Gastrocnemius medialis (tissue), 4 donors: Measurements from ENCODE around the gene PRDX1. TPM values are rescaled to one million over a fixed set of nuclear protein-coding genes. Genes with fewer than 3 reads are reported as not detected.
"Not testable (repeated sequence)": the region's sequence is repeated elsewhere in the genome, so short reads cannot be mapped to it uniquely, and the experiment has no call there.

ENCODE experiments used
- ATAC-seq, 2 donors: fragments of 150-250 bp; one replicate each; pipeline ENCODE4 v1.9.1; 2016
- DNase-seq, 2 donors: peaks; one replicate each; pipeline ENCODE4 v3.0.0-alpha.2; 2019
- H3K27ac ChIP-seq, 4 donors: fragments of 200-600 bp; sonication (generic); 1 replicate in 1 of 4; 2 replicates in 3 of 4; pipeline ENCODE4 v1.5.1; 2016 to 2018; ENCODE audit warnings: mild to moderate bottlenecking in 2 of 4, moderate library complexity in 1 of 4
- H3K27me3 ChIP-seq, 3 donors: fragments of 200-600 bp; sonication (generic) in 2 of 3; 1 replicate in 1 of 3; 2 replicates in 2 of 3; pipeline versions ENCODE4 v1.5.1 to v1.6.0; 2016 to 2019; ENCODE audit warnings: mild to moderate bottlenecking in 1 of 3, moderate library complexity in 1 of 3
- H3K36me3 ChIP-seq, 2 donors: fragments of 200-600 bp; sonication (generic) in 1 of 2; one replicate each; pipeline ENCODE4 v1.5.1; 2017 to 2018
- H3K4me1 ChIP-seq, 2 donors: fragments of 200-600 bp; sonication (generic) in 1 of 2; one replicate each; pipeline ENCODE4 v1.5.1; 2016 to 2017; ENCODE audit warnings: mild to moderate bottlenecking in 2 of 2
- H3K4me3 ChIP-seq, 4 donors: fragments of 200-600 bp; sonication (generic) in 3 of 4; 1 replicate in 1 of 4; 2 replicates in 3 of 4; pipeline ENCODE4 v1.5.1; 2016 to 2019; ENCODE audit warnings: mild to moderate bottlenecking in 2 of 4
- H3K9me3 ChIP-seq, 3 donors: fragments of 200-600 bp; sonication (generic) in 2 of 3; 1 replicate in 1 of 3; 2 replicates in 2 of 3; pipeline ENCODE4 v1.5.1; 2016 to 2019
- POLR2A ChIP-seq, 2 donors: fragments of 450-650 bp; IDR thresholded peaks; one replicate each; pipeline ENCODE4 v1.6.1; 2017; ENCODE audit warnings: antibody characterized with exemption in 2 of 2, mild to moderate bottlenecking in 2 of 2, moderate library complexity in 2 of 2
- in situ Hi-C, 4 donors: fragments of 200-750 bp; cut with MboI; loops; one replicate each; pipeline versions ENCODE4 v1.15.0 to v1.8.0; 2017; ENCODE audit warnings: low sequenced_read_pairs in 4 of 4
- intact Hi-C: fragments of 100-400 bp; cut with DNase I; formaldehyde crosslinking; loops from one replicate; pipeline ENCODE4 v1.15.1; 2023; ENCODE audit warnings: low total_unique reads
- total RNA-seq, 4 donors: library from RNA; depleted of rRNA; stranded (reverse); fragments of >200 nt; gene quantifications; one replicate each; pipeline versions ENCODE4 v1.1.0 to v1.2.3, GENCODE V29; 2016
- TF ChIP-seq, protein P1 (sequence below), 5 experiments: fragments of 450-650 bp in 3 of 5; fragments of 200-600 bp in 2 of 5; sonication (generic) in 2 of 5; IDR thresholded peaks in 4 of 5; conservative IDR thresholded peaks in 1 of 5; 1 replicate in 4 of 5; 2 replicates in 1 of 5; pipeline ENCODE4 v1.5.1; 2016 to 2019; ENCODE audit warnings: antibody characterized with exemption in 5 of 5, mild to moderate bottlenecking in 3 of 5, moderate library complexity in 3 of 5

The PRDX1 gene
- total RNA-seq, 4 donors from 2014 or later, result 406 to 554 (median 482) TPM

DNA sequence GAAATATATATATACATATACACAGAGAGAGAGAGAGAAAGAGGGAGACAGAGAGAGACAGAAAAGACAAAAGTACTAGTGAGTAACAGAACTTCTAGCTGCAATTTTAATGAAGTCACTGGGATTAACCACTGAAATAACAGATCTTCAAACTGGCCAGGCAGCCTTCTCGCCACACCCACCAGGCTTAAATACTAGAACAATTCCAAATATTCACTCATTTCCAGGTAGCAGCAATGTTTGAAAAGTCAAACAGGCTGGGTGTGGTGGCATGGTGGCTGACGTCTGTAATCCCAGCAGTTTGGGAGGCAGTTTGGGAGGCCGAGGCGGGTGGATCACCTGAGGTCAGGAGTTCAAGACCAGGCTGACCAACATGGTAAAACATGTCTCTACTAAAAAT, 5.2 kb downstream of the PRDX1 start:
- Histone ChIP-seq H3K27ac (no peak overlapping the region), H3K4me3 (no peak overlapping the region), H3K36me3 (peaks cover 11 to 62% of the 10 kb centered on the region in 2 donors), H3K4me1 (peaks cover 13 to 15% of the 10 kb centered on the region in 2 donors), H3K27me3 (no peaks in the 10 kb centered on the region), H3K9me3 (no peaks in the 10 kb centered on the region)
- TF ChIP-seq, protein P1, sequence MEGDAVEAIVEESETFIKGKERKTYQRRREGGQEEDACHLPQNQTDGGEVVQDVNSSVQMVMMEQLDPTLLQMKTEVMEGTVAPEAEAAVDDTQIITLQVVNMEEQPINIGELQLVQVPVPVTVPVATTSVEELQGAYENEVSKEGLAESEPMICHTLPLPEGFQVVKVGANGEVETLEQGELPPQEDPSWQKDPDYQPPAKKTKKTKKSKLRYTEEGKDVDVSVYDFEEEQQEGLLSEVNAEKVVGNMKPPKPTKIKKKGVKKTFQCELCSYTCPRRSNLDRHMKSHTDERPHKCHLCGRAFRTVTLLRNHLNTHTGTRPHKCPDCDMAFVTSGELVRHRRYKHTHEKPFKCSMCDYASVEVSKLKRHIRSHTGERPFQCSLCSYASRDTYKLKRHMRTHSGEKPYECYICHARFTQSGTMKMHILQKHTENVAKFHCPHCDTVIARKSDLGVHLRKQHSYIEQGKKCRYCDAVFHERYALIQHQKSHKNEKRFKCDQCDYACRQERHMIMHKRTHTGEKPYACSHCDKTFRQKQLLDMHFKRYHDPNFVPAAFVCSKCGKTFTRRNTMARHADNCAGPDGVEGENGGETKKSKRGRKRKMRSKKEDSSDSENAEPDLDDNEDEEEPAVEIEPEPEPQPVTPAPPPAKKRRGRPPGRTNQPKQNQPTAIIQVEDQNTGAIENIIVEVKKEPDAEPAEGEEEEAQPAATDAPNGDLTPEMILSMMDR (IDR thresholded peaks at IDR 0.05 in 4 of 5, conservative IDR thresholded peaks at IDR 0.05 in 1 of 5), result no peak
- no peak for TF ChIP-seq POLR2A (IDR thresholded peaks at IDR 0.05)
- intact Hi-C loops, result no loop called here
- ATAC-seq (no peak), DNase-seq (no peak)
- in situ Hi-C loops, result loop anchor here in 2 of 4 donors (10.0 to 25.0 kb wide), 2 partner anchors 48 to 729 kb away; partner anchors contain the start of genes BEST4 (in 1 of the 2) and RPS8 (in 1 of the 2)

DNA sequence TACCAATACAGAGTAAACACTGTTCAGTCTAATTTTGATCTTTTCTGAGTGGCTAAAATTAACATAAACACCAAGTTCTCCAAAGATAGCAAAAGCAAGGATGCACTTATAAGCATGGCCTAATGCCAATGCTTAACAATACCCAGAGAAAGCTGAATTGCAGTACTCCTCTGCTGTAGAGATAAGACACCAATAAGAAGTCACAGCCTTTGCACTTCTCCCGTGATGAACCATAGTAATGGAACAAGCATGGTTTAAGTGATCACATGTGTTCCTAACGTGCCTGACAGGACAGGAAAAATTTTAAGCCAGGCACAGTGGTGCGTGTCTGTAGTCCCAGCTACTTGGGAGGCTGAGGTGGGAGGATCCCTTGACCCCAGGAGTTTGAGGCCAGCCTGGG, 5.6 kb downstream of the PRDX1 start:
- Histone ChIP-seq H3K4me3 (no peak overlapping the region), H3K27ac (no peak overlapping the region), H3K9me3 (no peaks in the 10 kb centered on the region), H3K36me3 (peaks cover 11 to 67% of the 10 kb centered on the region in 2 donors), H3K4me1 (peaks cover 13 to 15% of the 10 kb centered on the region in 2 donors), H3K27me3 (no peaks in the 10 kb centered on the region)
- ATAC-seq, result no peak
- TF ChIP-seq, protein P1 (IDR thresholded peaks at IDR 0.05 in 4 of 5, conservative IDR thresholded peaks at IDR 0.05 in 1 of 5), result no peak
- no peak for TF ChIP-seq POLR2A (IDR thresholded peaks at IDR 0.05)
- no peak for DNase-seq
- in situ Hi-C loops, result loop anchor here in 2 of 4 donors (10.0 to 25.0 kb wide), 2 partner anchors 49 to 729 kb away; partner anchors contain the start of genes BEST4 (in 1 of the 2) and RPS8 (in 1 of the 2)
- intact Hi-C loops, result no loop called here

DNA sequence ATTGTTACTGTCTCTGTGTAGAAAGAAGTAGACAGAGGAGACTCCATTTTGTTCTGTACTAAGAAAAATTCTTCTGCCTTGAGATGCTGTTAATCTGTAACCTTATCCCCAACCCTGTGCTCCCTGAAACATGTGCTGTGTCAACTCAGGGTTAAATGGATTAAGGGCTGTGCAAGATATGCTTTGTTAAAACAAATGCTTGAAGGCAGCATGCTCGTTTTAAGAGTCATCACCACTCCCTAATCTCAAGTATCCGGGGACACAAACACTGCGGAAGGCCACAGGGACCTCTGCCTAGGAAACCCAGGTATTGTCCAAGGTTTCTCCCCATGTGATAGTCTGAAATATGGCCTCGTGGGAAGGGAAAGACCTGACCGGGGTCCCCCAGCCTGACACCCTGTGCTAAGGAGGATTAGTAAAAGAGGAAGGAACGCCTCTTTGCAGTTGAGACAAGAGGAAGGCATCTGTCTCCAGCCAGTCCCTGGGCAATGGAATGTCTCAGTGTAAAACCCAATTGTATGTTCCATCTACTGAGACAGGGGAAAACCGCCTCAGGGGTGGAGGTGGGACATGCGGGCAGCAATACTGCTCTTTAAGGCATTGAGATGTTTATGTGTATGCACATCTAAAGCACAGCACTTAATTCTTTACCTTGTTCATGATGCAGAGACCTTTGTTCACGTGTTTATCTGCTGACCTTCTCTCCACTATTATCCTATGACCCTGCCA, 8.0 kb downstream of the PRDX1 start:
- H3K4me1 ChIP-seq, DNase-seq, H3K9me3 ChIP-seq, H3K4me3 ChIP-seq, H3K27me3 ChIP-seq, intact Hi-C loops, ATAC-seq: not testable (repeated sequence)
- peak overlapping the region in 1 of 4 donors; percentile 24 for H3K27ac ChIP-seq
- peaks cover 11 to 90% of the 10 kb centered on the region in 2 donors for H3K36me3 ChIP-seq
- in situ Hi-C loops, result loop anchor here in 2 of 4 donors (5.0 to 25.0 kb wide), 3 partner anchors 51 to 726 kb away; partner anchors contain the start of genes BEST4 (in 1 of the 2) and RPS8 (in 1 of the 2)

DNA sequence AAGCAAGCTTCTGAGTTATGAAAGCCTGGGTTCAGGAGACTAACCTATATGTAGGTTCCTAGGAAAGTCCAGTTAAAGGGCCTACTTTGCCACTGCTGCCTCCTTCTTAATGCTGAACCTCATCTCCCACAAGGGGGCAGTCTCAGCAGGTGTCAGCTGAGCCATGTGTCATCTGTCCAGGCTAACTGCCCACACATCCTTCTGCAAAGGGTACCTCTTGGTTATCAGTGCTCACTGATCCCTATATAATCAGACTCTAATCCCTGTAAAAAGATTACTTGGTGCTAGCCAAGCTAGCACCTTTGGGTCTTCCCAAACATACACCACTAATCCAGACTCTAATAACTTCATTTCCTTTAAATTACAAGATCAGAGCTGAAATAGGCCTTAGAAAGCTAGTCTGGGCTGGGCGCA, 9.0 kb downstream of the PRDX1 start:
- Histone ChIP-seq H3K36me3 (peaks cover 11 to 88% of the 10 kb centered on the region in 2 donors), H3K4me3 (no peak overlapping the region), H3K4me1 (peaks cover 0 to 3% of the 10 kb centered on the region in 2 donors), H3K27me3 (no peaks in the 10 kb centered on the region), H3K27ac (peak overlapping the region in 1 of 4 donors; percentile 24), H3K9me3 (no peaks in the 10 kb centered on the region)
- ATAC-seq, result peak; percentile 77 to 89
- intact Hi-C loops (loop anchor here (1.0 kb wide), 1 partner anchor 58 kb away; no protein-coding TSS in a partner anchor), in situ Hi-C loops (loop anchor here in 2 of 4 donors (5.0 to 25.0 kb wide), 3 partner anchors 52 to 725 kb away; partner anchors contain the start of genes BEST4 (in 1 of the 2) and RPS8 (in 1 of the 2))
- peak in 1 of 2 donors; percentile 65 for DNase-seq
- TF ChIP-seq POLR2A (IDR thresholded peaks at IDR 0.05), result no peak
- TF ChIP-seq, protein P1 (IDR thresholded peaks at IDR 0.05 in 4 of 5, conservative IDR thresholded peaks at IDR 0.05 in 1 of 5), result peak; percentile 53 to 70 (median 63)

DNA sequence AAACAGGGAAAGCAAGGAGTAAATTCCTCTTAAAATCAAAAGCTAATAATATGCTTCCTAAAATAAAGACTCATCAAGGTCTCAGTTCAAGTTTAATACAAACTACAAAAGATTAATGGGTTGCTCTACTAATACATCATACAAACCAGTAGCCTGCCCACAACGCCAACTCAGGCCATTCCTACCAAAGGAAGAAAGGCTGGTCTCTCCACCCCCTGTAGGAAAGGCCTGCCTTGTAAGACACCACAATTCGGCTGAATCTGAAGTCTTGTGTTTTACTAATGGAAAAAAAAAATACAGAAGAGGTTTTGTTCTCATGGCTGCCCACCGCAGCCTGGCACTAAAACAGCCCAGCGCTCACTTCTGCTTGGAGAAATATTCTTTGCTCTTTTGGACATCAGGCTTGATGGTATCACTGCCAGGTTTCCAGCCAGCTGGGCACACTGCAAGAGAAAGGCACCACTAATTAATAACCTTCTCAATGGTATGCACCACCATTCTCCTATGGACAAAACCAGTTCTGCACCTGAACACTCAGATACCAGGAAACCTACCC, 10.6 kb downstream of the PRDX1 start:
- H3K27me3 ChIP-seq, result no peaks in the 10 kb centered on the region
- peaks cover 11 to 73% of the 10 kb centered on the region in 2 donors for H3K36me3 ChIP-seq
- peak overlapping the region in 1 of 4 donors; percentile 33 for H3K27ac ChIP-seq
- no peak overlapping the region for H3K4me3 ChIP-seq
- TF ChIP-seq, protein P1 (IDR thresholded peaks at IDR 0.05 in 4 of 5, conservative IDR thresholded peaks at IDR 0.05 in 1 of 5), result no peak
- TF ChIP-seq POLR2A (IDR thresholded peaks at IDR 0.05), result no peak
- in situ Hi-C loops (loop anchor here in 2 of 4 donors (5.0 to 25.0 kb wide), 3 partner anchors 54 to 724 kb away; partner anchors contain the start of genes BEST4 (in 1 of the 2) and RPS8 (in 1 of the 2)), intact Hi-C loops (no loop called here)
- ATAC-seq (no peak), DNase-seq (no peak)
- no peaks in the 10 kb centered on the region for H3K9me3 ChIP-seq
- peaks cover 0 to 3% of the 10 kb centered on the region in 2 donors for H3K4me1 ChIP-seq
